GM12874 (cell line): ENCODE results near the gene CDC45.

Source experiments
- CTCF ChIP-seq: IDR thresholded peaks from 2 replicates; pipeline ENCODE4 v1.5.1; 2011; ENCODE audit warnings: low read depth, mild to moderate bottlenecking, control low read depth, low read length, moderate library complexity; ENCODE audit not compliant: insufficient read depth

The CDC45 gene

GRCh38 chr22:19478045-19478900 is 1.4 kb upstream of the CDC45 start:
- TF ChIP-seq CTCF: no peak

DNA sequence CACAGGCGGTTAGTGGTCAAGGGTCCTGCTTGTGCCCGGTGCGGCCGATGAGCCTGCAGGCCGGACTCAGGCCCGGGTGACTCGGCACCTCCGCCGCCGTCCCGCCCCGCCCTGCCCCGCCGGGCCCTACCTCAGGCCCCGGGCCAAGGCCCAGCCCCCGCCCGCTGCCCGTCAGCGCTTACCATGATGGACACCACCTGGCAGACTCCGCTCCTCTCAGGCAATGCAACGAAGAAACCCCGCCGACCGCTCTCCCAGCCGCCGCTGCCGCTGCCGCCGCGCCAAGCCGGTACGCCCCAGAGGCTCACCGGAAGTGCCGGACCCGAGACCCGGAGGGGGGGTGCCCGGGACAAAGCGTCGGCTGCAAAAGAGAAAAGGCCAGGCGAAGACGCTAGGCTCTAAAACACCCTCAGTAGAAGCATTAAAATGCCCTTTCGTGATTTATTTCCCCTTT is 792 bp upstream of the CDC45 start, which contains the start of gene UFD1:
Gene UFD1 (minus strand): TSS at position 293 of the 454 bp plus-strand sequence. CDS start 108 bp downstream, at position 185.
- no peak for TF ChIP-seq CTCF

DNA sequence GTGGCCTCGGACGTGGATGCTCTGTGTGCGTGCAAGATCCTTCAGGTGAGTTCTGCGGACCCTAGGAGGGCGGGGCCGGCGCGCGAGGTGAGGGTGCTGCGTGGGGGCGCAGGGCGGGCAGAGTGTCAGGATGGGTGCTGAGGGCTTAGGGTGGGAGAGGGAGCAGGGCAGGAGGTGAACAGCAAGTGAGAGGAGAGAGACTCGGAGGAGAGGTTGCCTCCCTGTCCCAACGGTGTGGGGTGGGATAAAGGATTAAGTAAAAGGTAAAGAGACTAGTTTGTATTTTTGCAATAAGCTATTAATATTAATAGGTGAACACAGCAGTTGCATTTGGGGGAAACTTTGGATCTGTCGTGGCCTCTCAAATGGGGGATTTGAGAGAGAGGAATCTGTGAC is 451 bp downstream of the CDC45 start:
- no peak for TF ChIP-seq CTCF

GRCh38 chr22:19480789-19481188 is 1.1 kb downstream of the CDC45 start:
- no peak for TF ChIP-seq CTCF

DNA sequence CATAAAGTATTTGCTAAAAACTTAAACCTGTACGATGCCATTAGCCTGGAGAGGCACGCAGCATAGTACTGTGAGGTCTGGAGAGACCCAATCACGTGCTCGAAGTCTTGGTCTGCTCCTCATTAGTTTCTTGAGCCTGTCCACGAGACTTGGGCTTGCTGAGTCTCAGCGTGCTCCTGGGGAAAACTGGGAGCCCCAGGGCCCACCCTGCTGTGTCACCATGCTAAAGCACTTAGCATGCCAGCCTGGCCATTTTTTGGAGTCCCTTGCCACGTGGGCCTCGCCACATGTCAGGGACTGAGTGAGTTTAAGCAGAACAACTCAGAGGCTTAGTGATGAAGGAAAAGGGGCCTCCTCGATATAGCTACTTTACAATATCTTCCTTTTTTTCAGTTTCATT is 2.6 kb downstream of the CDC45 start:
- TF ChIP-seq CTCF: no peak

- TF ChIP-seq CTCF: no peak
Observed at GRCh38 chr22:19483481-19484244, 3.9 kb downstream of the CDC45 start.

GRCh38 chr22:19488285-19488684 is 8.6 kb downstream of the CDC45 start:
- no peak for TF ChIP-seq CTCF
